BLaER1 treated with 17β-estradiol and CSF1 and Interleukin-3, amounts not matched to agents 10 nM and 100 nM (cell line): ENCODE measurements around the gene UBE2QL1.
A peak's percentile ranks its signal among the peaks of the same experiment; 100 is the strongest.

Experiments
- H3K27ac ChIP-seq, 11 experiments: shearing (Covaris generic); formaldehyde crosslinking; 2 replicates each; pipeline ENCODE4 v1.8.1; 2022
- H3K27me3 ChIP-seq, 11 experiments: shearing (Covaris generic); formaldehyde crosslinking; 2 replicates each; pipeline ENCODE4 v1.8.1; 2022
- H3K36me3 ChIP-seq, 11 experiments: shearing (Covaris generic); formaldehyde crosslinking; 2 replicates each; pipeline ENCODE4 v1.8.1; 2022
- H3K4me1 ChIP-seq, 10 experiments: shearing (Covaris generic); formaldehyde crosslinking; 2 replicates each; pipeline ENCODE4 v1.8.1; 2022
- H3K4me2 ChIP-seq, 11 experiments: shearing (Covaris generic); formaldehyde crosslinking; 2 replicates each; pipeline ENCODE4 v1.8.1; 2022
- H3K4me3 ChIP-seq, 10 experiments: shearing (Covaris generic); formaldehyde crosslinking; 2 replicates each; pipeline ENCODE4 v1.8.1; 2022
- H3K9ac ChIP-seq, 11 experiments: shearing (Covaris generic); formaldehyde crosslinking; 2 replicates each; pipeline ENCODE4 v1.8.1; 2022
- H3K9me3 ChIP-seq, 11 experiments: shearing (Covaris generic); formaldehyde crosslinking; replicated peaks in 1 of 11; 2 replicates each; pipeline ENCODE4 v1.8.1; 2022
- H4K20me1 ChIP-seq, 11 experiments: shearing (Covaris generic); formaldehyde crosslinking; 2 replicates each; pipeline ENCODE4 v1.8.1; 2022
- Cebpa-rat ChIP-seq, 11 experiments: shearing (Covaris generic); IDR thresholded peaks; 2 replicates each; pipeline ENCODE4 v1.8.1; 2022

Gene UBE2QL1

DNA sequence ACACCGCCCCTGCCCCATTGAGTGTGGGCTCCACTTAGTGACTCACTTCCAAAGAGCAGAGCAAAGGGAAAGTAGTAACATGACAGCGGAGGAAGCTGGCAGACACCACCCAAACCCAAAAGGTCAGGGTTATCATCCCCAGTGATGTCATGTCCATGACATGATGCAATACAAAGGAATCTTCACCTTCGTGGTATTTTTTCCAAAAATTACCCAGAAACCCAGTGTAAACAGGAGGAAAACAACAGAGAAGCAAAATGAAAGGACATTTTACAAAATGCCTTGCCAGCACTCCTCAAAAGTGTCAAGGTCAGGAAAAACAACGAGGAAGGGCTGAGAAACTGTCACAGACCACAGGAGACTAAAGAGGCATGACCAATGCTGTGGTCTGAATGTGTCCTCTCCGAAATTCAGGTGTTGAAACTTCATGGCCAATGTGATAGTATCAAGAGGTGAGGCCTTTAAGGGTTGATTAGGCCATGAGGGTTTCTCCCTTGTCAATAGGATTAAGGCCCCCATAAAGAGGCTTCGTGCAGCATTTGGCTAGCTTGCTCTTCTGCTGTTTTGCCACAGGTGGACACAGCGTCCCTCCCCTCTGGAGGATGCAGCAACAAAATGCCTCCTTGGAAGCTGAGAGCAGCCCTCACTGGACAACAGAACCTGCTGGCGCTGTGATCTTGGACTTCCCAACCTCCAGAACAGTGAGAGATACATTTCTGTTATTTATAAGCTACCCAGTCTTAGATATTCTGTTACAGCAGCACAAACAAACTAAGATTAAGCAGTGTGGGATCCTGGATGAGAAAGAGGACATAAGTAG is 39.8 kb upstream of the UBE2QL1 start:
- H3K36me3 ChIP-seq: no peaks in the 10 kb centered on the region
- no peaks in the 10 kb centered on the region for H3K9me3 ChIP-seq
- H3K27ac ChIP-seq: no peak overlapping the region
- H3K27me3 ChIP-seq: no peaks in the 10 kb centered on the region
- H3K4me3 ChIP-seq: no peak overlapping the region
- H3K9ac ChIP-seq: no peak overlapping the region
- H4K20me1 ChIP-seq: no peaks in the 10 kb centered on the region
- no peaks in the 10 kb centered on the region for H3K4me1 ChIP-seq
- H3K4me2 ChIP-seq: 0 out of 22 replicates have a peak overlapping the region, but pooled peaks of 1 of the 11 experiments have one; percentile 8
- TF ChIP-seq Cebpa-rat (IDR thresholded peaks at IDR 0.05): no peak

DNA sequence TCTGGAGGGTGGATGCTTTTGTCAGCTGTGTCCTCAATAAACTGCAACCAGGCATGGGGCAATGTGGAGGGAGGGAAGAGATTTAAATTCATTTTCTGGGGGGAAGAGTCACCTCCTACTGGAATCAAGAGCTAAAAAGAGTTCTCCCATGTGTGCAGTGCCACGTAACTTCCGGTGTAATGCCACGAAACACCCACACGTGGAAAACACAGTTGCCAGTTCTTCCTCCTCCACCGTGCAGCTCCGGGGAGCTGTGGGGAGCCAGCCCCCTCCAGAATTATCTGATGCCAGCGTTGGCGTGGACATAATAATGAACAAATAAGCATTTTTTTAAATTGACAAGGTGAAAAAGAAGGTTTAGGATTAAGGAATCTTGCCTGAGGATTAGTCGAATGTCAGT is 38.2 kb upstream of the UBE2QL1 start:
- Histone ChIP-seq H3K4me2 (no peak overlapping the region), H3K9me3 (no peaks in the 10 kb centered on the region), H4K20me1 (no peaks in the 10 kb centered on the region), H3K27ac (no peak overlapping the region), H3K36me3 (no peaks in the 10 kb centered on the region), H3K9ac (no peak overlapping the region), H3K4me1 (no peaks in the 10 kb centered on the region), H3K27me3 (no peaks in the 10 kb centered on the region), H3K4me3 (no peak overlapping the region)
- no peak for TF ChIP-seq Cebpa-rat (IDR thresholded peaks at IDR 0.05)

DNA sequence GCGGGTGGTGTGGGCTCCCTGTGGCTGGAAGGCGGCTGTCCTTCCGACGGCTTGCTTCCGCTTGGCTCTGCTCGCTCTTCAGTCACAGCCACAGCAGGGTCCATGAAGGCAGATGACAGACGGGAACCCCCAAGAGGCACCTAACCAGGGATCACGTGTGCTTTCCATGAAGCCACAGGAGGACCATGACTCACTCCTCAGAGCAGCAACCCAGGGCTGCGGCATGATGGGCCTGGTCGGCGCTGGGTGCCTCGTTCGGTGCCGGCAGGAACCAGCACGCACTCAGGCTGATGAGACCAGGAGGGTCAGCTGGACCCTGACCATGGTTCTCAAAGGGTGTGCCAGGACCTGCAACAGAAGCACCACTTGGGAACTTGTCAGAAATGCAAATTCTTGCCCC is 37.5 kb upstream of the UBE2QL1 start:
- Histone ChIP-seq H4K20me1 (no peaks in the 10 kb centered on the region), H3K9ac (no peak overlapping the region), H3K27ac (no peak overlapping the region), H3K4me3 (no peak overlapping the region), H3K9me3 (no peaks in the 10 kb centered on the region), H3K4me1 (no peaks in the 10 kb centered on the region), H3K4me2 (no peak overlapping the region), H3K27me3 (no peaks in the 10 kb centered on the region), H3K36me3 (no peaks in the 10 kb centered on the region)
- TF ChIP-seq Cebpa-rat (IDR thresholded peaks at IDR 0.05): no peak

DNA sequence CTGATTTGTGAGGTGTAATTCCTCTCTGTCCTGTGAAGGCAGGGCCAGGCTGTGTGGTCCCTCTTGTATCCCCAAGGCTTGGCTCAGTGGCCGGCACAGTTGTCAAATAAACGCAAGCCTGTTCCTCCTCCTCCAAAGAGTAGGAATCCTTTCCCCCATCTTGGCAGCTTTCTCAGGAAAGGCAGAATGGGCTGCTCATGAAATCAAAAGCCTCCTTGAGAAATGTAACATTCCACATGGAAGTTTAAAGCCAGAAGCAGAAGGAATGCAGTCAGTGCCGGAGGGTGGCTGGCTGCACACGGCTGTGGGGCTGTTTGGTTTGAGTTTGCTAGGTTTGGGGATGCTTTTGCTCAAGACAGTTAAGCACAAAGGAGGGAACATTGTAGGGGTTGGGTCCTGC is 35.8 kb upstream of the UBE2QL1 start:
- TF ChIP-seq Cebpa-rat (IDR thresholded peaks at IDR 0.05): no peak
- H3K27me3 ChIP-seq: no peaks in the 10 kb centered on the region
- H3K4me2 ChIP-seq: no peak overlapping the region

DNA sequence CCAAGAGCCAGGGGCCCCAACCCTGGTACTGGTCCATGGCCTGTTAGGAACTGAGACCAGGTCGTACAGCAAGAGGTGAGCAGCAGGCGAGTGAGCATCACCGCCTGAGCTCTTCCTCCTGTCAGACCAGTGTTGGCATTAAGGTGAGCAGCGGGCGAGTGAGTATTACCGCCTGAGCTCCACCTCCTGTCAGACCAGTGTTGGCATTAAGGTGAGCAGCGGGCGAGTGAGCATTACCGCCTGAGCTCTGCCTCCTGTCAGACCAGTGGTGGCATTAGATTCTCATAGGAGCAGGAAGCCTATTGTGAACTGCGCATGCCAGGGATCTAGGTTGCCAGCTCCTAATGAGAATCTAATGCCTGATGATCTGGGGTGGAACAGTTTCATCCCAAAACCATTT is 31.0 kb upstream of the UBE2QL1 start:
- Histone ChIP-seq H3K9me3 (peaks cover 0 to 9% (median 4%) of the 10 kb centered on the region in 11 experiments; a peak in 7 of 22 replicates), H3K27me3 (no peaks in the 10 kb centered on the region), H3K4me3 (no peak overlapping the region)

More for the DNA sequence above, 35.8 kb upstream of the UBE2QL1 start:
- Histone ChIP-seq H3K9me3 (peaks cover 0 to 5% (median under 1%) of the 10 kb centered on the region in 11 experiments; a peak in 6 of 22 replicates), H3K36me3 (no peaks in the 10 kb centered on the region), H3K27ac (no peak overlapping the region), H4K20me1 (no peaks in the 10 kb centered on the region), H3K9ac (no peak overlapping the region), H3K4me3 (no peak overlapping the region), H3K4me1 (no peaks in the 10 kb centered on the region)

DNA sequence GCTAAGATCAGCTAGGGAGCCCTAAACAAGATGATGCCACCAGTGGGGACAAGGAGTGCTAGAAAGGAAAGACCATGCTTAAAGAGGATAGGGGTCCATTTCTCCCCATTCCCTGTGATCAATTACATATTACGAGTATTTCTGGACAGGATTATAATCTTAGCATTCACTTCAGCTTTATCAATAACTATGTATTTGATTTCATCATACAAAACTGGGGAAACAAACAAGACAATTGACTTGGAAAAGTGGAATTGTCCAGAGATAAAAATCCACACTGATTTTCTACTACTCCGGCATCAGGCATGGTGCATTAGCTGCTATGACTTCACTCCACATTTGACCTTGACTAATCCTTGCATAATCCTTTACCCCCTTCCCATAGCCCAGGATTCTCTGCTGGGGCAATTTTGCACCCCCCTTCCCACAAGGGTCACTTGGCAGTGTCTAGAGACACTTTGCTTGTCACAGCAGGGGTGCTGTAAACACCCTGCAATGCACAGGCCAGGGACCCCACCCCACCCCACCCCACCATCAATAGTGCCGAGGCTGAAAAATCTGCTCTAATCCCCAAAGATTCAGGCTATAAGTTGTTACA is 29.9 kb upstream of the UBE2QL1 start:
- no peak for TF ChIP-seq Cebpa-rat (IDR thresholded peaks at IDR 0.05)
- H3K4me2 ChIP-seq: no peak overlapping the region
- H3K27me3 ChIP-seq: no peaks in the 10 kb centered on the region
- peaks cover 0 to 9% (median 4%) of the 10 kb centered on the region in 11 experiments; a peak in 7 of 22 replicates for H3K9me3 ChIP-seq
- H3K9ac ChIP-seq: no peak overlapping the region
- no peaks in the 10 kb centered on the region for H3K4me1 ChIP-seq
- H3K36me3 ChIP-seq: no peaks in the 10 kb centered on the region
- no peak overlapping the region for H3K4me3 ChIP-seq
- no peaks in the 10 kb centered on the region for H4K20me1 ChIP-seq
- H3K27ac ChIP-seq: no peak overlapping the region

More for the DNA sequence above, 31.0 kb upstream of the UBE2QL1 start:
- Histone ChIP-seq H3K9ac (no peak overlapping the region), H3K27ac (no peak overlapping the region), H3K36me3 (no peaks in the 10 kb centered on the region), H3K4me2 (no peak overlapping the region), H4K20me1 (no peaks in the 10 kb centered on the region), H3K4me1 (no peaks in the 10 kb centered on the region)
- no peak for TF ChIP-seq Cebpa-rat (IDR thresholded peaks at IDR 0.05)

DNA sequence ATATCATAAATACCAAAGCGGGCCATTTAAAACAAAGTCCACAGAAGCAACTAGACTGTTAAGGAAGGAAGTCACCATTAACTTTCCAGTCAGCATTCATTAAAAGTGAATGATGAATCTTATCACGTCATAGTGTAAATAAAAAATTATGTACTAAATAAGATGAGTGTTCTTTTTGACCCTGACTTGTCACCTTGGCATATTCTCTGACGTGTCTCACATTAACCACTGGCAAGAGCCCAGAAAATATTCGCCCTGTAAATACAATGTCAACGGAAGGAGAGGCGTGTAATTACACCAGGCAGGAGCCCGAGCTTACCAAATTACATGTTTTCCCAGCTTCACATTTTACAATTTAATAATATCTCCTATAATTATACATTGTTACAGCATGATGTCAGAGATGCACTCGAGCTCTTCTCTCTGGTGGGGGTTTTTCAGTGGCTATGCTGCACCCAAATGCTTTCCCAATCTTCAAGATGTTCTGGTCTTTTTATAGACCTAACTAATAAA is 29.3 kb upstream of the UBE2QL1 start:
- Histone ChIP-seq H3K4me1 (no peaks in the 10 kb centered on the region), H3K36me3 (no peaks in the 10 kb centered on the region), H4K20me1 (no peaks in the 10 kb centered on the region), H3K4me3 (no peak overlapping the region), H3K27ac (no peak overlapping the region), H3K9me3 (peaks cover 0 to 9% (median 4%) of the 10 kb centered on the region in 11 experiments; a peak in 7 of 22 replicates), H3K9ac (no peak overlapping the region), H3K27me3 (no peaks in the 10 kb centered on the region), H3K4me2 (no peak overlapping the region)
- no peak for TF ChIP-seq Cebpa-rat (IDR thresholded peaks at IDR 0.05)

DNA sequence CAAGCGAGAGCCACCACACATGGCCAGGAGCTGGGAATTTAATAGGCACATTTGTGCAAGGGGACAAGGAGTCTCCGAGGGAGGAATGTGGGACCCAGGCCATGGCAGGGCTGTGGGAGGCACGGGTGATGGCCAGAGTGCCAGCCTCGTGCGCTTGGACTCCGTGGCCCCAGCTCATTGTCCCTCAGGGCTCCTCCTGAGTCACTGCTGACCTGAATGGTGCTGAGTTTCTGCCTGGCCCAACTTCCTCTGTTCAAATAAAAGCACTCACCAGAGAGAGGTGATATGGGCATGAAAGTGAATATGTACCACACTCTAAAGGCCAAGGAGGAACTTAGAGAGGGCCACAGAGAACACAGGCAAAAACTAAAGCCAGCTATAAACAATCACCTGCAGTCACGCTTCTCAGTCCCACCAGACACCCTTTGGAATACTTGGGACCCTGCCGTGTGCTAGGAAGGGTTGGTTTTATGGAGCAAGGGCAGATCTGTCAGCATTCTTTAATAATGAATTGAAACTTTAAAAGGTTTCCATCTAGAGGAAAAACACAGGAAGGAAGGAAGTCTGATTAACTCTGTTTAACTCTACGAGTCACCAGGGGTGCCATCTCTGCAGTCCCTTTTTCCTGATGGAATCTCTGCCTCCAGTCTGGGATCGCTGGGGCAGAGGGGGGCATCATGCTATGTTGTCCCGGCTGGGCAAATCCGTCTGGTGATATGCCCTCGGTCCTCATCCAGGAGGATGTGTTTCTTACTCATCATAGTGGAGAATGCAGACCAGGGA is 25.1 kb upstream of the UBE2QL1 start:
- Histone ChIP-seq H3K9ac (no peak overlapping the region), H3K36me3 (no peaks in the 10 kb centered on the region), H3K4me2 (no peak overlapping the region), H3K27me3 (no peaks in the 10 kb centered on the region), H3K4me1 (no peaks in the 10 kb centered on the region), H3K4me3 (no peak overlapping the region), H3K27ac (no peak overlapping the region), H4K20me1 (no peaks in the 10 kb centered on the region), H3K9me3 (no peaks in the 10 kb centered on the region)
- no peak for TF ChIP-seq Cebpa-rat (IDR thresholded peaks at IDR 0.05)

DNA sequence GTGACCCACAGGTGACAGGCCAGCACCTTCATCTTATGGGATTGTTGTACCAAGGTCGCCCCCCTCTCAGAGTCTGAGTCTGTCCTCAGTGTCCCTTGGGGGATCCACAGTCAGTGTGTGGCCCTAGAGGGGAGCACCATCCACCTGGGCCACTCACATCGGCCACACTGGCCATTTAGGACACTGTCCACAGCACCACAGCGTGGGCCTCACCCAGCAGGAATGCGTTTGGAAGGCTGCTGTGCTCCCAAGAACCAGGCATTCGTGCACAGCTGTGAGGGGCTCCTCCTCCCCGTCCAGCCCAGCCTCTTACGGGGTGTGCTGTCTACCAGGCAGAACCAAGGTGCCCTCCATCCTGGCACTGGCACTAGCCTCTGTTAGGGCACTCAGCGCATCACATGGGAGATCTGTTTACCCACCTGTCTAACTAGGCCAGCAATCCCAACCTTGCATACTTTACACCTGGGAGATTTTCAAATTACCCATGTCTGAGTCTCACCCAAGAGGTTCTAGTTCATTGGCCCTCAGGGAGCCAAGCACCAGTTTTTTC is 24.5 kb upstream of the UBE2QL1 start:
- Histone ChIP-seq H3K27ac (no peak overlapping the region), H3K4me2 (no peak overlapping the region), H3K36me3 (no peaks in the 10 kb centered on the region), H3K4me1 (no peaks in the 10 kb centered on the region), H3K27me3 (no peaks in the 10 kb centered on the region), H4K20me1 (no peaks in the 10 kb centered on the region), H3K4me3 (no peak overlapping the region), H3K9ac (no peak overlapping the region), H3K9me3 (no peaks in the 10 kb centered on the region)
- no peak for TF ChIP-seq Cebpa-rat (IDR thresholded peaks at IDR 0.05)
